ENCODE measurements around the gene ANTKMT.
"Not testable (repeated sequence)": the region's sequence is repeated elsewhere in the genome, so short reads cannot be mapped to it uniquely, and the experiment has no call there.

DNA sequence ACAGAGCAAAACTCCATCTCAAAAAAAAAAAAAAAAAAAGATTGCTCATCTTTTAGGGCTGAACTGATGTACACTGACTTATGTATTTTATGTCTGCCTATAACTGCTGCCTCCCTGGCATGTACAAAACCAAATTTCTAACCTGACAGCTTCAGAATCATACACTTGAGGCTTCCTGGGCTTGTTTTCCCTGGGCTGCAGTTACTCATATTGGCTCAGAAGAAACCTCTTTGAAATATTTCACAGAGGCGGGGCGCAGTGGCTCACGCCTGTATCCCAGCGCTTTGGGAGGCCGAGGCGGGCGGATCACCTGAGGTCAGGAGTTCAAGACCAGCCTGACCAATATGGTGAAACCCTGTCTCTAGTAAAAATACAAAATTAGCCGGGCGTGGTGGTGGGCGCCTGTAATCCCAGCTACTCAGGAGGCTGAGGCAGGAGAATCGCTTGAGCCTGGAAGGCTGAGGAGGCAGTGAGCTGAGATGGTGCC is 33.2 kb downstream of the ANTKMT start:
- TF ChIP-seq RFX5 (IDR thresholded peaks at IDR 0.05; ENCODE audit: low read depth, low read length); CTCF (conservative IDR thresholded peaks at IDR 0.05; ENCODE audit: low read depth, low read length); USF2 (IDR thresholded peaks at IDR 0.05; ENCODE audit: low read depth, low read length); POLR2A (IDR thresholded peaks at IDR 0.05; ENCODE audit: low read depth, low read length); RCOR1 (IDR thresholded peaks at IDR 0.05; ENCODE audit: insufficient replicate concordance, low read length); BHLHE40 (IDR thresholded peaks at IDR 0.05; ENCODE audit: low read depth, low read length); MXI1 (IDR thresholded peaks at IDR 0.05; ENCODE audit: borderline replicate concordance, low read depth, low read length); MAFK (IDR thresholded peaks at IDR 0.05; ENCODE audit: low read depth, low read length); FOS (IDR thresholded peaks at IDR 0.05; ENCODE audit: low read depth, low read length); RAD21 (IDR thresholded peaks at IDR 0.05; ENCODE audit: low read length); CEBPB (IDR thresholded peaks at IDR 0.05; ENCODE audit: low read depth, low read length); SMC3 (IDR thresholded peaks at IDR 0.05; ENCODE audit: low read depth, low read length); MAZ (IDR thresholded peaks at IDR 0.05; ENCODE audit: borderline replicate concordance, low read depth, low read length); ELK1 (IDR thresholded peaks at IDR 0.05; ENCODE audit: borderline replicate concordance, low read depth, low read length): not testable (repeated sequence)

Data from IMR-90 (cell line).